Stimulated activated CD4-positive, alpha-beta T cell treated with anti-CD3 and anti-CD28 coated beads, Interleukin-2, amount 100 ng/mL, for 4 hours (primary cell): ENCODE data around the gene LRRC73.
"Not testable (repeated sequence)": the region's sequence is repeated elsewhere in the genome, so short reads cannot be mapped to it uniquely, and the experiment has no call there.

ENCODE experiments used
- DNase-seq: peaks from one replicate; pipeline ENCODE4 v3.0.0-alpha.2; 2020; ENCODE audit warnings: low read depth

LRRC73 gene

GRCh38 chr6:43492673-43493072, 17.5 kb downstream of the LRRC73 start:
- no peak for DNase-seq

DNA sequence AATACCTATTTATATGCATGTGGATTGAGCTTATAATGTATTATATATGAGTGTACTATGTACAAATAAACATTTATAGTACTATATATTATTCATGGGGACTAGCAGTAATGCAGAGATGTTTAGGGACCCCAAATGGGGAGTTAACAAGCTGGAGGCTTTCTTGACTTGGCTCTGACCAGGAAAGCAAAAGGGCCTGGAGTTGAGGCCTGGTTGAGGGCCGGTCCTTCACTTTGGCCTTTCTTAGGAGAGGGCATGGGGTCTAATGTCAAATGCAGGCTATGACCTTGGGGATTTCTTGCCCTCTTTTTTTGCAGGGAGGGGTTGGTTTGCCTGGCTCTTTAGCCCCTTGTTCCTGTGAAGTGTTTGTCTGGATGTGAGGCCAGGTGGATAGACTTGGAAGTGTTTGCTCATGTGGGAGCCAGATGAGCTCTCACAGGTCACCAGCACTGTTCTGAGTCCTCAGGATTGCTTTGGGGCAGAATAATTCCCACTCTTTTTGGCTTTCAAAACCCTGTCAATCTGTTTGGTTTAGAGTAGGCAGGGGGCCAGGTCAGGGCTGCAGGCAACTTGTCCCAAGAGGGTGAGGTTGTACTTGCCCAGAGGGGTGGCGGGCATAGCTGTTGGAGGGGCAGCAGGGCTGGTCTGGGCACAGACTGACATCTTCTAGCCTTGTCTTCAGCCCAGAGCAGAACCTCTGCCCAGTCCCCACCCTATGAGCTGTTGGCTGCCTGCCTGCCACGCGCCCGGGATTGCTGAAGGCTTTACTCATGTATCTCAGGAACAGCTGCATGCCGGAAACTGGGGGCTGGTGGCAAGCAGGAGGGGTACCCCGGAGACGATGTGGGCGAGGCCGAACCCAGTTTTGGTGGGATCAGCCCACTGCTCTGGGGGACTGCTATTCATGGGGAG, 18.1 kb downstream of the LRRC73 start:
- no peak for DNase-seq

GRCh38 chr6:43490523-43490939, 19.6 kb downstream of the LRRC73 start:
- DNase-seq, result no peak

DNA sequence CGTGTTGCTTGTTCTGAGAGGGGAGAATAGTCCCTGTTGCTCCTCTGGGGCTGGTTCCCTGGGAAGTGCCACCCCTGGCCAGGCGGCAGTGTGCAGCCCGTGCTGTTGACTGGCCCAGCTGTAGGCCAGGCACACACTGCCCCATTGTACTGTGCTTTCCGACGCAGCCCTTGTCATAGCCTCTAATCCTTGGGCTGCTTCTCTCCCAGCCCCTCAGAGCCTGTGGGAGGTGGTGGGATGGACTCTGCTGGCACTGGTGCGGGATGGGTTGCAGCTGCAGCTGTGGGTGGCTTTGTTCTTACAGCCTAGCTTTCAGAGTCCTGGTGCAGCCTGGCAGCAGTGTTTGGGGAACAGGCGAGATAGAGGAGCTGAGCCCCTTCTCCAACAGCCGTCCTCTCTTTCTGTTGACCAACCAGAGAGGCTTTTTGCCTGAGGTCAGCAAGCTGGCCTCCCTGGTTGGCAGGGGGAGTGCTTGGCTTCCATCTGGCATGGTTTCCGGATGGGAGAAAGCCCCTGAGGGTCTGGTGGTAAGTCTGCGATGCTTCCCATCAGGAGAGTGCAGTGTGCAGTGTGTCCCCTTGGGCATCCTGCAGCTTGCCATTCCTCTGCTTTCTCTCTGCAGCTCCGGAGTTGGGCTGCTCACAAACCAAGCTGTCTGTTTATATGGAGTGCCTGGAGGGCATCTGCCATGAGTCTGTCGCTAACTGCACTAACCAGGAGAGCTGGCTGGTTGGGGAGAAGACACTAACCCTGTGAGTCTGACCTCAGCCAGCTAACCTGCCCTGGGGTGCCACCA, 20.7 kb downstream of the LRRC73 start:
- no peak for DNase-seq

DNA sequence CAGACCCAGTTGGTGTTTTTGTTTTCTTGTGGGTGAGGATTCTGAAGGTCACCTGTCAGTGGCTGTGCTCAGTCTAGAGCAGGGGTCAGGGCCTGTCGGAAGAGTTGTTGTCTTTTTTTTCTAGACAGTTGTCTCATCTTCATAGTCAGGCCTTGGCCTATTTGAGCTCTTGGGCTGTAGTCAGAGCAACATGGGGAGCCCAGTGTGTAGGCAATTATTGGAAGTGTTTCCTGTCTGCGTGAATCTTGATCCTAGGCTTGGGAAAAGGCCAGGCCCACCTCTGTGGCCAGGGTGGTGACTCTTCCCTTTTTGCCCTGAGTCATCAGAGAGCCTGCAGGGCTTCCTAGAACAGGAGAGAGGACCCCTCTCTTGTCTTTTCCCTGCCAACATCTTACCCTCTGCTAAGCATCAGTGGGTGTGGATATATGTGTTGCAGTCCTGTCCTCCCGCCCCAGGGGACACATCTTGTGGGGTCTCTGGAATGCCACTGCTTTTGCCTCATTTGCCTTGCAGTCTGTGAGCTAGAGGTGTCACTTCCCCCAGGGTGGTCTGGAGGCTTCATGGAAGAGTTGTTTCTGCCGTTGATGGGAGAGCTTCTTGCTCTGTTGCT, 21.4 kb downstream of the LRRC73 start:
- DNase-seq, result no peak

GRCh38 chr6:43481591-43482236, 28.4 kb downstream of the LRRC73 start:
- DNase-seq, result no peak

GRCh38 chr6:43481075-43481474, 29.1 kb downstream of the LRRC73 start:
- no peak for DNase-seq

- DNase-seq, result no peak
Observed at GRCh38 chr6:43478008-43478372, 32.2 kb downstream of the LRRC73 start.

DNA sequence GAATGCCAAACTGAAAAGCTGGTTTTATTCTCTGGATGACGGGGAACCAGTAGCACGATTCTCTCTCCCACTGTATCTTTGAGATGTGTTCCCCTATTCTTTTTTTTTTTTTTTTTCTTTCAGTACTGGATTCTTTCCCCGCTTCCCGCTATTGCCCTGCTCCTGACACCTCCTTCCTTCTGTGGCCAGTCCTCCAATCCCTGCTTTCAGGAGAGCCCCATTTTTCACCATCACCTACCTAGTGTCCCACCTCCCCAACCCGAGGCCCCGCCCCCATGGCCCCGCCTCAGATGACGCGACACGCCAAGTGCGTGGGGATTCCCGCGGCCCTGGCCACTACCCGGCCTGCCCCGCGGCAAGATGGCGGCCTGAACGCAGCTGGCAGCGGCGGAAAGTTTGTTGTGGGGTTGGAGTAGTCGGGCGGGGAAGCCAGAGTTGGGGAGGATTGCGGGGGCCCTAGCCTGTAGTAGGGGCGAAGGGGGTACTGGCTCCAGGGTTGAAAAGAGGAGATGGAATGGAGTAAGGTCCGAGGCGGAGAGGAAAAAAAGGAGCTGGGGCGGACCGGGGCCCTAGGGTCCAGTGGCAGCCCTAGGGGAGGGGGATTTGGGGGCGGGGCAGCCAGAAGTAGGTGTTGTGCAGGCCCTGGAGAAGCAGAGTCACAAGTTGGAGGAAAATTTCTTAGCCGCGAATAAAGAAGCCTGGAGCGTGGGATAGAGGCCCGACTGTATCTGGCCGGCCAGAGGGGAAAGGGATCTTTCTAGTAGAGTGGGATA, 32.7 kb downstream of the LRRC73 start, which contains the start of gene TJAP1:
Gene TJAP1 (plus strand): TSS at position 336 of the 773 bp plus-strand sequence. CDS start 21,432 bp downstream, outside the sequence.
- peak; percentile 96 for DNase-seq

DNA sequence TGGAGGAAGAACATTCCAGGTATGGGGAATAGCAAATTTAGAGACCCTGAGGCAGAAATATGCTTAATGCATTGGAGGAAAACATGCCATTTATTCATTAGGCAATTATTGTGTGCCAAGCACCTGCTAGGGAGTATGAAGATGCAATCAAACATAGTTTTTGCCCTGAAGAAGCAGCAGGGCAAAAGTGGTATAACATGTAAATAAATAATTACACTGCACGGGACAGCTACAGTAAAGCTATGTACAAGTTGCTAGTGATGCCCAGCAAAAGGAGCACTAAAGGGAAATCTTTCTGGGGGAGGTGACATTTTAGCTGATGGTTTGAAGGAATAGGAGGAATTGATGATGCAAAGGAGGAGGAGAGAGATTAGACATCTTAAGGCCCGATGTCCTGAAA, 33.4 kb downstream of the LRRC73 start:
- no peak for DNase-seq

DNA sequence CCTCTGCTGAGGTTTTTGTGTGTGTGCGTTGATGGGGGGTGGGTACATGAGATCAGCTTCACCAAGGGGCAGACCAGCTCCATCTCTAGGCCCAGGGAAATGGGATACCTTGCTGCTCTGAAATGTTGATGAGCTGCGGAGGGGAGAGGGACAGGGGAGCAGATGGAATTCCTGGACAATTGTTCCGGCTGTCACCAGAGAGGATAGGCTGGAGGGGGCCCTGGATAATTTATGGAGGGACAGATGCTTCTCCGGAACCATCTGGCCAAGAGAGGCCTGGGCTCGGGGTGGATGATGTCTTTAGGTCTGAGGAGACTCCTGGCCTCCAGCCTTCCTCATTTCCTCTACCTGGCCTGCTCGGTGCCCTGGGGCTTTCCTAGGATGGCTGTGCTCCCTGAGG, 34.6 kb downstream of the LRRC73 start:
- no peak for DNase-seq

GRCh38 chr6:43472515-43472914, 37.6 kb downstream of the LRRC73 start:
- DNase-seq, result no peak

- DNase-seq, result no peak
Observed at GRCh38 chr6:43471399-43471798, 38.7 kb downstream of the LRRC73 start.

GRCh38 chr6:43469947-43470346, 40.2 kb downstream of the LRRC73 start:
- DNase-seq, result no peak

DNA sequence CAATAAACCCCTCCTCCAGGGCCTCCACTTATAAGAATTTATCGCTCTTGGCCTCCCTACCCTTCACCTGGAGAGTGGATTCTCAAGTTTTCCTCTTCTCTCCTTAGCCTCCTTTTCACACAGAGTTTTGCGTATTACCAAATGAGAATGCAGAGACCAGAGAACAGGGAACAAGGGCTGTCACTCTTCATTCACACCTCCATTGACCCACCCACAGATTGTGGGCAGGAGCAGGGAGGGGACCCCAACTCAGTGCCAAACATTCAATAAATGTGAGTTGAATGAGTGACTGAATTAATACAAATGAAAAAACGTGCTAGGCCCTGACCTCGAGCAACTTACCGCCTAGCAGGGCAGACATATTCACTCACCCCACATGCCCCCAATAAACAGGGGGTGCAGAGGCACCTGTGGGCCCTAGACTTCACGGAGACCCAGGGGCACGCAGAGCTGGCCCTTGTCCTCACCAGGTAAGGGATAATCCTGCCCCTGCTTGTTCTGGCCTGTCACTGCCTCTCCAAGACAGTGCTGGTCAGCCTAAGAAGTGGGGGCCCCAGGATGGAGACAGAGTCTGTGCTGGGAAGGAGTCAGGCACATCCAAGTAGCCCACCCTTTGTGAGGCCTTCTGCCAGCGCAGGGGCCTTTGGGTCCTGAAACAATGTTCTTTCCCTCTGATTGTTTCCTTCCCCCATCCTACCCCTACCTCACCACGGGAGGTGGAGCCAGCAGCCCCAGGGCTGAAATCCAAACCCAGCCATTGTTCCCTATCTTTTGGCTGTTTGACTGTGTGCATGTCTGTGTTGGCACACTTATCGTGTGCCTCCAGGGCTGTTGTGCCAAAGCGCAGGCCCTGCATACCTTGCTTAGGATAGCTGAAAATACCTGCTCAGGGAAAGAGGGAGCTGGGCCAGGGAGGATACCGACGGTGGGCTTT, 41.1 kb downstream of the LRRC73 start:
- no peak for DNase-seq

GRCh38 chr6:43468240-43468639, 41.9 kb downstream of the LRRC73 start:
- no peak for DNase-seq

GRCh38 chr6:43467752-43468151, 42.4 kb downstream of the LRRC73 start:
- DNase-seq, result no peak

DNA sequence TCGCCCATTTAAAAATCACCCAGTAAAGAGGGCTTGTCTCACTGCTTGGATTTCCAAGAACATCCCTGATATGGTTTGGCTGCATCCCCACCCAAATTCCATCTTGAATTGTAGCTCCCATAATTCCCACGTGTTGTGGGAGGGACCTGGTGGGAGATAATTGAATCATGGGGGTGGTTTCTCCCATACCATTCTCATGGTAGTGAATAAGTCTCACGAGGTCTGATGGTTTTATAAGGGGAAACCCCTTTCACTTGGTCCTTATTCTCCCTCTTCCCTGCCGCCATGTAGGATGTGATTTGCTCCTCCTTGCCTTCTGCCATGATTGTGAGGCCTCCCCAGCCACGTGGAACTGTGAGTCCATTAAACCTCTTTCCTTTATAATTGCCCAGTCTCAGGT, 42.9 kb downstream of the LRRC73 start:
- not testable (repeated sequence) for DNase-seq

- DNase-seq, result no peak
Observed at GRCh38 chr6:43465948-43466347, 44.2 kb downstream of the LRRC73 start.

DNA sequence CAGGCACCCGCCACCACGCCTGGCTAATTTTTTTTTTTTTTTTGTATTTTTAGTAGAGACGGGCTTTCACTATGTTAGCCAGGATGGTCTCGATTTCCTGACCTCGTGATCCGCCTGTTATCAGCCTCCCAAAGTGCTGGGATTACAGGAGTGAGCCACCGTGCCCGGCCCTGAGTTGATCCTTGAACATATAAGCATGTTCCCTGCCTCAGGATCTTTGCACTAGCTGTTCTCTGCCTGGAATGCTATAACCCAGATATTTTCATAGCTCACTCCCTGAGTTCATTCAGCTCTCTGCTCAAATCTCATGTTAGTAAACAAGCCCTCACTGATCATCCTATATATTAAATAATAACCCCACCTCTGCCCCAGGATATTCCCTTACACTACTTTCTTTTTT, 45.8 kb downstream of the LRRC73 start:
- DNase-seq, result no peak
